Aorta (tissue), 5 donors: Measurements from ENCODE around the gene TBPL2. TPM values are rescaled to one million over a fixed set of nuclear protein-coding genes. Genes with fewer than 3 reads are reported as not detected.

Source experiments
- ATAC-seq: fragments of 200-7000 bp; cut with Tn5 transposase; one replicate; pipeline ENCODE4 v1.9.1; 2022; ENCODE audit warnings: moderate library complexity; ENCODE audit not compliant: low FRiP score
- DNase-seq, 2 donors: peaks; one replicate each; pipeline ENCODE4 v3.0.0-alpha.2; 2020
- H3K27ac ChIP-seq, 2 donors: one replicate each; pipeline ENCODE4 v1.5.1; 2013; ENCODE audit warnings: low read length in 2 of 2, mild to moderate bottlenecking in 2 of 2, moderate library complexity in 2 of 2, control low read depth in 1 of 2, inconsistent platforms in 1 of 2, low read depth in 1 of 2
- H3K27me3 ChIP-seq, 2 donors: one replicate each; pipeline ENCODE4 v1.6.1; 2013; ENCODE audit warnings: control low read depth in 1 of 2, low read length in 1 of 2, mild to moderate bottlenecking in 1 of 2, moderate library complexity in 1 of 2; ENCODE audit not compliant: insufficient read depth in 2 of 2, control insufficient read depth in 1 of 2
- H3K36me3 ChIP-seq, 2 donors: one replicate each; pipeline ENCODE4 v1.6.1; 2013; ENCODE audit warnings: control low read depth in 1 of 2, low read length in 1 of 2, mild to moderate bottlenecking in 1 of 2; ENCODE audit not compliant: insufficient read depth in 2 of 2, control insufficient read depth in 1 of 2
- H3K4me1 ChIP-seq, 2 donors: one replicate each; pipeline ENCODE4 v1.6.1; 2013; ENCODE audit warnings: low read length in 2 of 2, control low read depth in 1 of 2, mild to moderate bottlenecking in 1 of 2, moderate library complexity in 1 of 2; ENCODE audit not compliant: insufficient read depth in 2 of 2, control insufficient read depth in 1 of 2
- H3K4me3 ChIP-seq, 2 donors: one replicate each; pipeline ENCODE4 v1.5.1; 2013; ENCODE audit warnings: low read length in 2 of 2, control low read depth in 1 of 2, mild to moderate bottlenecking in 1 of 2
- H3K9me3 ChIP-seq: one replicate; pipeline ENCODE4 v1.6.1; 2013; ENCODE audit warnings: mild to moderate bottlenecking, low read length; ENCODE audit not compliant: control insufficient read depth
- WGBS, 2 donors: extraction: QIAGEN DNeasy Blood & Tissue Kit; methylation state at CpG; one replicate each; pipeline ENCODE4 v1.1.7; 2013; 5-methylcytosine and 5-hydroxymethylcytosine counted together
- intact Hi-C, 2 donors: fragments of 100-400 bp; cut with DNase I; formaldehyde crosslinking; loops; one replicate each; pipeline versions ENCODE4 v1.14.2 to v1.15.0; 2022
- polyA plus RNA-seq, 2 donors: library from polyadenylated mRNA; stranded (reverse); fragments of 200-250 nt; gene quantifications; one replicate each; pipeline ENCODE4 v1.2.3, GENCODE V29; 2013
- total RNA-seq, 2 donors: library from RNA; stranded (reverse); fragmentation: NEBNext Ultra II Directional; extraction: Animal tissue kit (Norgen Biotek cat#: 25700); gene quantifications; one replicate each; pipeline ENCODE4 v1.2.1, GENCODE V29; 2021
- donor health status: healthy with polysubstance abuse.
- donor health status: Bipolar disorder and iron deficiency.
- donor health status: DM: no; HTN: no; CAD: no.
- donor health status: DM: no; HTN: no; CAD: no.
- donor health status: DM: yes; HTN: yes; CAD: no.

Gene TBPL2
- total and polyA plus RNA-seq, 4 donors, result not detected

DNA sequence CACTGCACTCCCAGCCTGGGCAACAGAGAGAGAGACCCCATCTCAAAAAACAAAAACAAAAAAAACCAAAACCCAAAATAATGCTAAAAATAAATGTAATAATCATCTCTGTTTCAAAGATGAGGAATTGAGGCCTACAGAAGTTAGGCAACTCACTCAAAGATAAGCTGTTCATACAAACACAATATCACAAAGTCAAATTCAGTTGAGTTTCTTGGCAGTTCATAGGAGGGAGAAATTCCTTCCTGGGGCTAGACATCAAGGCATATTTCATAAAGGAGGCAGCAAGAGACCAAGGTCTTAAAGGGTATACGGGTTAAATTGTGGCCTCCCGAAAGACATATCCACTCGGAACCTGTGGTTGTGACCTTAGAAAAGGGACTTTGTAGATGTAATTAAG is 8.7 kb upstream of the TBPL2 start:
- intact Hi-C loops, result loop anchor here (2.0 to 10.0 kb wide), 4 partner anchors 132 to 1023 kb away; partner anchors contain the start of gene KTN1 (in 2 of the 2)
- DNase-seq (no peak), ATAC-seq (no peak)
- 94 to 96% methylated on average over 3 of the region's 3 CpGs for WGBS, 2 donors
- Histone ChIP-seq H3K4me3 (no peak overlapping the region), H3K4me1 (peaks cover 0 to 3% of the 10 kb centered on the region in 2 donors), H3K27me3 (no peaks in the 10 kb centered on the region), H3K27ac (no peak overlapping the region), H3K9me3 (no peaks in the 10 kb centered on the region), H3K36me3 (no peaks in the 10 kb centered on the region)

DNA sequence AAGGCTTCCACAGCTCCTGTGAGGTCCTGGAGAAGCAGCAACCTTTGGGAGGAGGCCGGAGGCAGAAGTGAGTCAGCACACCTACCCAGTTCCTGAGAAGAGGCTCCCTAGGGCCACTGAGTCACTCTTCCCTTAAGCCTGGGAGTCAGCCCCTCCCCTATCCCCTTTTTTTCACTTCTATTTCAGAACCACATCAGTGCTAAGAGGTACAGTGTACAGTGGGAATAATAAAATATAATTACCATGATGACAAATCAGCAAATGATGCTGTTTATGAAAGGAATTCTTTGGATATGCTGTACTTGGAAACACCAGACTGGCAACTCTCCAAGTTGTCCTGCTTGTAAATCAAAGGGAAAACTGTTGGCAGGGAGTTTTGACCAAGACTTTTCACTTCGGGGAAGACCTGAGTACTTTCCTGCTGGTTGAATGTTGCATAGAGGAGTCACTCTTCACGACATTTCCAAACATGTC is 7.8 kb upstream of the TBPL2 start:
- no peaks in the 10 kb centered on the region for H3K9me3 ChIP-seq
- 12 to 17% methylated on average over 3 of the region's 3 CpGs for WGBS, 2 donors
- intact Hi-C loops, result loop anchor here (2.0 to 10.0 kb wide), 4 partner anchors 133 to 1024 kb away; partner anchors contain the start of gene KTN1 (in 2 of the 2)
- ATAC-seq (peak; percentile 70), DNase-seq (peak; percentile 71 to 89)
- no peak overlapping the region for H3K4me3 ChIP-seq
- no peaks in the 10 kb centered on the region for H3K36me3 ChIP-seq
- no peaks in the 10 kb centered on the region for H3K27me3 ChIP-seq
- H3K27ac ChIP-seq, result no peak overlapping the region
- peaks cover 0 to 3% of the 10 kb centered on the region in 2 donors for H3K4me1 ChIP-seq

DNA sequence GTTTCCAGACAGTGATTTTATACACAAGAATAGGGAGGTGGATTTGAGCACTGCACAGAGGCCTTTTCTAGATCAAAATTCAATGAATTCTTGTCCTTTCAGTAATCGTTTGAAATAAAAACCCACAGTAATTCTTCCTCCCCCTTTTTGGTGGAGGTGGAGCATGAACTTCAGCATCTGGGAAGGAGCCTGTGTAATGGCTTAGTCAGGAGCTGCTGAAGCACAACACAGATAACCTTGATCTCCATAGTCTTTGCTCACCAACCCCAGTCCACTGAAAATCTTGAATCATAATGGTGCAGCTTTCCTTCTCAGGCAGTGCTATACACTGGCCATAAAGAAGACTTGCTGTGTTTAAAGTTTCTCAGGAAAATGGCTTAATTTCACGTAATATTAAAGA is 6.4 kb upstream of the TBPL2 start:
- H3K27ac ChIP-seq, result no peak overlapping the region
- no peak for ATAC-seq
- no peaks in the 10 kb centered on the region for H3K9me3 ChIP-seq
- DNase-seq, result no peak
- H3K4me3 ChIP-seq, result no peak overlapping the region
- H3K4me1 ChIP-seq, result peaks cover 0 to 3% of the 10 kb centered on the region in 2 donors
- WGBS, 2 donors, result 51 to 53% methylated on average over 2 of the region's 2 CpGs
- no peaks in the 10 kb centered on the region for H3K27me3 ChIP-seq
- intact Hi-C loops, result loop anchor here (5.0 to 10.0 kb wide), 3 partner anchors 138 to 1025 kb away; partner anchors contain the start of gene KTN1 (in 1 of the 2)
- no peaks in the 10 kb centered on the region for H3K36me3 ChIP-seq

GRCh38 chr14:55446127-55446736 is 5.8 kb upstream of the TBPL2 start:
- DNase-seq (no peak), ATAC-seq (peak; percentile 72)
- Histone ChIP-seq H3K27me3 (no peaks in the 10 kb centered on the region), H3K36me3 (no peaks in the 10 kb centered on the region), H3K4me3 (no peak overlapping the region), H3K9me3 (no peaks in the 10 kb centered on the region), H3K4me1 (peaks cover 0 to 3% of the 10 kb centered on the region in 2 donors), H3K27ac (no peak overlapping the region)
- intact Hi-C loops, result loop anchor here (5.0 to 10.0 kb wide), 3 partner anchors 139 to 1026 kb away; partner anchors contain the start of gene KTN1 (in 1 of the 2)
- WGBS, 2 donors, result 19 to 22% methylated on average over 5 of the region's 5 CpGs

DNA sequence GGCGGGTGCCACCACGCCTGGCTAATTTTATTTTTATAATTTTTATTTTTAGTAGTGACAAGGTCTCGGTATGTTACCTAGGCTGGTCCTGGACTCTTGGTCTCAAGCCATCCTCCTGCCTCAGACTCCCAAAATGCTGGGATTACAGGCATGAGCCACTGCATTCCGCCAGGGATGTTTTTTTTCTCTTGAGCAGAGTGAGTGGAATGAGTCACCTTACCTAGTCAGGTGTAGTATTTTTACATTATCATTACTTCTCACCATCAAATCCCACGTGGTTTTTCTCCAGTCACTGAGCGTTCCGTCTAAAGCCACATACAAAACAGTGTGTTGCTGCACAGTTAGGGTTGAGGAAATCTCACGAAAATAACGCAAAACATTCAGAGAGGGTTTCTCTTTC is 870 bp upstream of the TBPL2 start:
- Histone ChIP-seq H3K9me3 (no peaks in the 10 kb centered on the region), H3K4me1 (no peaks in the 10 kb centered on the region), H3K36me3 (no peaks in the 10 kb centered on the region), H3K27me3 (no peaks in the 10 kb centered on the region), H3K27ac (no peak overlapping the region), H3K4me3 (no peak overlapping the region)
- ATAC-seq (no peak), DNase-seq (no peak)
- intact Hi-C loops, result loop anchor here (10.0 kb wide), 2 partner anchors 144 to 244 kb away; partner anchors contain the start of gene KTN1 (in 1 of the 2)
- 81 to 82% methylated on average over 9 of the region's 9 CpGs for WGBS, 2 donors

DNA sequence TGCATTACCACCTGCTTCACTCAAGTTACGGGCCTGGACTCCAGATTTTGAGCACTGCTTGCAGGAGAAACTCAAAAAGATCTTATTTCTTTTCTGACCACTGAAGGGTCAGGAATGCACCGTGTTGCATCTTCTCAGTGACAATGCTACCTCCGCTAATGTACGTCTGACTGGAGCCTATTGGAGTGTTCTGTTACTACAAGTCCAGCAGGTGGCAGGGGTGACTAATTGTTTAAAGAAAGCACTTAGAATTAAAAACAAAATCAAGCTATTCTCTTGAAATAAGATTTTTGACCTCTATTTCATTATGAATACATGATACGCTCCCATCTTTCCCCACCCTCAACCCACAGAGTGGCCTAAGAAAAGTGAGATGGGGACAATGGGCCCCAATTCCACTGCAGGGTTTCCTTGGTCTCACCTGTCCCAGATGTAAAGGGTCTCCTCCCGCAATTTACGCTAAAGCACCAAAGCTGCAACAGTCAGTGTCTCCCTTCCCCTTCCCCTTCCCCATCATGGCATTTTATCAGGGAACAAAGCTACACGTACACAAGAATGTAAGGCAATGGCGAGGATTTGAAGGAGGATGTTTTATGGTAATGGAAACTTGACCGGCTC is 2.2 kb downstream of the TBPL2 start:
- DNase-seq, result no peak
- H3K9me3 ChIP-seq, result no peaks in the 10 kb centered on the region
- intact Hi-C loops, result loop anchor here in 1 of 2 donors (5.0 kb wide), 1 partner anchor 1034 kb away; no protein-coding TSS in a partner anchor
- no peaks in the 10 kb centered on the region for H3K4me1 ChIP-seq
- no peak overlapping the region for H3K4me3 ChIP-seq
- H3K27ac ChIP-seq, result no peak overlapping the region
- ATAC-seq, result no peak
- H3K36me3 ChIP-seq, result no peaks in the 10 kb centered on the region
- WGBS, 2 donors, result 49 to 52% methylated on average over 10 of the region's 10 CpGs
- no peaks in the 10 kb centered on the region for H3K27me3 ChIP-seq

- DNase-seq (no peak), ATAC-seq (no peak)
- Histone ChIP-seq H3K27ac (no peak overlapping the region), H3K36me3 (no peaks in the 10 kb centered on the region), H3K4me3 (no peak overlapping the region), H3K9me3 (no peaks in the 10 kb centered on the region), H3K27me3 (no peaks in the 10 kb centered on the region), H3K4me1 (no peaks in the 10 kb centered on the region)
- WGBS, 2 donors, result 79 to 86% methylated on average over 4 of the region's 4 CpGs
- intact Hi-C loops, result loop anchor here in 1 of 2 donors (5.0 kb wide), 1 partner anchor 1035 kb away; no protein-coding TSS in a partner anchor
These were observed 3.5 kb downstream of the TBPL2 start for GRCh38 chr14:55436931-55437330.

DNA sequence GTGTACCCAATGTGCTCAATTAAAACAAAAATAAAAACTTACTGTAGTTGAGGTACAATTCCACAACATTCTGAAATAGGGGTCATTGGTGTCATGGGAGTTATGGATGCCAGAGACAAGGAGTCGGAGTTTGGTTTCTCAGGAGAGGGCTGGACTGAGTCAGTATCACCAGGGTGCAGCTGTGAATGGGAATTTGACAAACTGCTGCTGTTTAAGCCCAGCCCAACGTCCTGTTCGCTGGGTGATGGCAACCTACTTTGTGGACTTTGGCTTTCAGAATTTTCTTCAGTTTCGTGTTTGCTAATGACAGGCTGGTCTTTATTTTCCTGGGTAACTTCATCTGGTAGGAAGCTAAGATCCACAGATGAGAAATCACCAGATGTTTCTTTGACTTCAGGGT is 3.9 kb downstream of the TBPL2 start:
- no peak for DNase-seq
- intact Hi-C loops, result loop anchor here in 1 of 2 donors (5.0 kb wide), 1 partner anchor 1036 kb away; no protein-coding TSS in a partner anchor
- no peak for ATAC-seq

More for the DNA sequence above, 3.9 kb downstream of the TBPL2 start:
- Histone ChIP-seq H3K4me1 (no peaks in the 10 kb centered on the region), H3K4me3 (no peak overlapping the region), H3K27ac (no peak overlapping the region), H3K36me3 (no peaks in the 10 kb centered on the region), H3K9me3 (no peaks in the 10 kb centered on the region), H3K27me3 (no peaks in the 10 kb centered on the region)
- 31 to 34% methylated on average over 4 of the region's 4 CpGs for WGBS, 2 donors
